Activated CD8-positive, alpha-beta memory T cell treated with anti-CD3 and anti-CD28 coated beads, Interleukin-2, amount 50 U/mL, for 24 hours (primary cell): Measurements from ENCODE around the gene SLC16A3.

Experiments
- DNase-seq: peaks from one replicate; pipeline ENCODE4 v3.0.0-alpha.2; 2020; ENCODE audit errors: extremely low read depth

The SLC16A3 gene

GRCh38 chr17:82223517-82223916, 5.3 kb upstream of the SLC16A3 start:
- no peak for DNase-seq

DNA sequence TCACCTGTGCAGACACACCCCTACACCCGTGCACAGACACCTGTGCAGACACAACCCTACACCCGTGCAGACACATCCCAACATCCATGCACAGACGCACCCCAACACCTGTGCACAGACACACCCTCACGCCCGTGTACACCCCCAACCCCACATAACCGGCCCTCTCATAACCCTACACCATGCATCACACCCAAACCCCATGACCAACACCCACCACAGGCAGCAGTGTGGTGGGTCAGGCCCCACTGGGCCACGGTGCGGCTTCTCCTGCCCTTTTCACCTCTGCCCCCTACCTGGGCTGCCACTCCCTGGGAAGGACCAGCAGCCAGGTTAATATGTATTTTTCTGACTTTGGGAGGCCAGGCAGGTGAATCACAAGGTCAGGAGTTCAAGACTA, 4.2 kb upstream of the SLC16A3 start:
- DNase-seq = no peak

- no peak for DNase-seq
Observed at GRCh38 chr17:82225368-82226029, 3.3 kb upstream of the SLC16A3 start.

DNA sequence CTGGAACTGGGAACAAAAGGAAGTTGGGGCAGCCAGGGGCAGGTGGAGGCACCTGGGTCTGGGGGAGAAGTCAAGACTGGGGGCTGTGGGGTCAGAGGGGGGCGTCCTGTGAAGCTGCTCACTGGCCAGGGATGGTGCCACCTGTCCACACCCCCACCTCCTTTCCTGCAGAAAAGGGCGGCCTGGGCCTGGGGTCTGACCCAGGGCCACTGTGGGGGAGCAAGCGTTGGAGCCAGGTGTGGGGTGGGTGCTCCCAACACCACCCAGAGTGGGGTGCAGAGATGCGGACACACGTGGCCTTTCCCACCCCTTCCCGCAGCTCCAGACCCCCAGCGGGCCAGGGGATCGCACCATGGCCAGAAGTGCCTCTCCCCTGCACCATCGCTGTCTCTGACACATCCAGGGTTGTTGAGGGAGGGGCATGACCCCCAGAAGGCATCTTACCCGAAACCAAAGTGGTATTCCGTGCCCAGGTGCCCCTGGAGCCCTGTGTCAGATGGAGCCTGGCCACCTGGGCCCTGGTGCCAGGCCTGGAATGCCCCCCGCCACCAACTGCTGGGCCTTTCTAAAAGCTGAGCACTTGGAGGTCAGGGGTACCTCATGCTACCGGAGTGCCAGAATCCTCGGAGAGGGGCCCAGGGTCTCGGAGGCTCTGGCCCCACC, 2.6 kb upstream of the SLC16A3 start:
- no peak for DNase-seq

- DNase-seq = no peak
Observed at GRCh38 chr17:82226809-82227628, 1.8 kb upstream of the SLC16A3 start.

DNA sequence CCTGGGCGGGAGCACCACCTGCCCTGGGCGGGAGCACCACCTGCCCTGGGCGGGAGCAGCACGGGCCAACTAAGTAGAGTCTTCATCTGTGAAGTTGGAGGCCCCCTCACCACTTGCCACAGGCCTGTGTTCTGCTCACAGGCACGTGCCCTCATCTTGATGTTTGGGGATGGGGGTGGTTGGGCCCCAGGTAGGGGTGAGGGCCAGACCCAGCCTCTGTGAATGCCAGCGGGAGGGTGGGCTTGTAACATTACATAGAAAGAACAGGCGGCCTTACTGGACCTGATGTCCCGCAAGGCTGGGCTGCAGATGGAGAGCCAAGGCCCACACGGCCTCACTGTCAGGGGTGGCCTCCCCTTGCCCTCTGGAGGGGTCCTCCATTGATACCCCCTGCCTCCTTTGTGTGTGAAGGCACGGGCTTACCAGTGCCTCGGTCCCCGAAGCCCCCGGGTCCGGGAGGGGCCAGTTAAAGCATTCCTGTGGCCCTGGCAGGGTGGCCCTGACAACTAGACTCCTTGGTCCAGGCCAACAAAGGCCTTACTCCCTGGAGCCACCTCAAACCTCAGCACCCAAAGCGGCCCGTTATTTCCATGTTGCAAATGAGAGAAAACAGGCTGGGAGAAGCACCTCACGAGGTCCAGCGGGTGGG, 1.1 kb upstream of the SLC16A3 start:
- no peak for DNase-seq

DNA sequence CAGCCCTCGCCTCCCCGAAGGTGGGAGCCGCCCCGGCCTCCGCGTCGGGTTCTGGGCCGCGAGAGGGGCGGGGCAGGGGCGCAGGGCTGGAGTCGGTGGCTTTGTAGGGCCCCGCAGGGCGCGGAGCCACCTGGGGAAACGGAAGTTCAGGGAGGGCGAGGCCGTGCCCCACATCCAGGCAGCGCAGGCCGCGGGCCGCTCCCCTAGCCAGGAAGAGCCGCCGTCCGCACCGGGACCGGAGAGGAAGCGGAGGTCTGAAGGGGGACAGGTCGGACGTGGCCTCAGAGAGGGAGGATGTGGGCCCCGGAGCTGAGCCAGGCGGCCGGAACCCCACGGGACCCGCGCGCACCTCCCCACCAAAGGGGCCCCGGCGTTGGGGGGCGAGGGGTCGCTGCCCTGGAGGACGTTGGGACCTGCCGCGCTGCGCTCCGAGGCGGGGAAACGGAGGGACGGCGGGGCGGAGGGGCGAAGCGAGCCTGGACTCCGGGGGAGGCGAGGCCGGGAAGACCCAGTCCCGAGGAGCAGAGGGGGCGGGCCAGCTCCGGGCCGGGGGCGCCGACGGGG, 482 bp upstream of the SLC16A3 start:
- no peak for DNase-seq

DNA sequence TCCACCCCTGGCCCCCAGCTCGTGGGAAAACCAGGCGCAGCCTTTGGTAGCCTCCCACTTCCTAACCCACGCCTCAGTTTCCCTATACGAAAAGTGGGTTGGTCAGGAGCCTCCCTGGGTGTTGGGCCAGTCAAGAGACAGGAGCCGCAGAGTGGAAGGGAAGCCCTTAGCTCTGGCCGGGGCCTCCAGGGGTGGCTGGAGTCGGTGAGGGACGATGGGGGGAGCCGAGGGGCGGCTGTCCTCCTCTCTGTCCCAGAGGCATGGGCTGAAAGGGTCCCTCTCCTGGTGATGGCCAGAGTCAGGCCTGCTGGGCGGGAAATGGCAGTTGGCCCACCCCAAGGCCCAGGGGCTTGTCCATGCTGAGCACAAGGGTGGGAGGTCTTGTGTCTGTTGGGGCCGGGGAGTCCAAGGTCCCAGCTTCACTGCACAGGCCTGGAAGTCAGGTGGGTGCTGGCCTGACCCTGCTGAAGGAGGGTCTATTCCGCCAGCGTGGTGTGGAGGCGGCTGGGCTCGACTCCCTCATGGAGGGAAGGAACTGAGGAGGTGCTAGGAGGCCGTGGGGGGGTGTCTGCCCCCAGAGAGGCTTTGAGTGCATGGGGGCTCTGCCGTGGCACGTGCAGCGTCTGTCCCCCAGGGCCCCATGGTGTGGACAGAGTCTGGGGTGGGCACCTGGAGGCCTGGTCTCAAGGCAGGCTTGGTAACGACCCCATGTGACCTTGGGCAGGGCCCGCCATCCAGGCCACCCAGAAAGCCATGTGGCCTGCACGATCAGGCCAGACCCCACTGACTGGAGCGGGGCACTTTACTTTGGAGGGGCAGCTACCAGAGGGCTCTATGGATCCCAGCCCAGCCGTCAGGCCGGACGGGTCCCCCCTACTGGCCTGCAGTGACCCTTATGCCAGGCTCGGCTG, 1.1 kb downstream of the SLC16A3 start:
- no peak for DNase-seq

GRCh38 chr17:82230609-82231311, 1.9 kb downstream of the SLC16A3 start:
- no peak for DNase-seq

DNA sequence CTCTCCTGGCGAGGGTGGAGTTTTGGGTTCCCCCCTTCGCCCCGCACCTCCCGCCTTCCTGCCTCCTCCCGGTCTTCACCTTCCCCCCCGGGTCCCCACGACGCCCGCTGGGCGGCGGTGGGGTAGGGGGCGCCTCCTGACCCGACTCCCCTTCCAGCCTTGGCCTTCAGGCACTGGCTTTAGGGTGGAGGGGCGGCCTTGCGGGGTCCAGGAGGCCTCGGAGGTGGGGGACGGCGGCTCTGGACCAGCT, 2.4 kb downstream of the SLC16A3 start:
- DNase-seq = no peak

GRCh38 chr17:82231562-82232321, 2.9 kb downstream of the SLC16A3 start:
- DNase-seq = no peak

DNA sequence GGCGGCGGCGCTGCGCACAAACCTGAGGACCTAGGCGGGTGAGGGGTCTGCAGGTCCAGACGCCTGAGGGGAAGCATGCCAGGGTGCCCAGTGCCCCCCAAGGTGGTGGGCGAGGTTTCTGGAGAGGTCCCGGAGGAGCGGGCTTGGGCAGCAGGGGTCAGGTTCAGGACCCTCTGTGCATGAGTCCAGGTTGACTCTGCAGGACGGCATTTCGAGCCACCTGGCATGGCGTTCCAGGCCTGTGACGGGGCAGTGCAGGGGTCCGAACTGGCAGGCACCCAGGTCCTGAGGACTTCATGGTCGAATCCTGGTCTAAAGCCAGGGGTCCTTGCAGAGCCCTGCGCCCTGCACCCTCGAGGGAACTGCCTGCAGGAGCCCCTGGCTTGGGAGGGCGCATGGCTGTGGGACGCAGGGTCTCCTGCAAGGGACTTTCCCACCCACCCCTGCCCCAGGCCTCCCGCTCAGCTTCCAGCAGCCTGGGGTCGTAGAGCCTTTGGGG, 3.5 kb downstream of the SLC16A3 start:
- no peak for DNase-seq

DNA sequence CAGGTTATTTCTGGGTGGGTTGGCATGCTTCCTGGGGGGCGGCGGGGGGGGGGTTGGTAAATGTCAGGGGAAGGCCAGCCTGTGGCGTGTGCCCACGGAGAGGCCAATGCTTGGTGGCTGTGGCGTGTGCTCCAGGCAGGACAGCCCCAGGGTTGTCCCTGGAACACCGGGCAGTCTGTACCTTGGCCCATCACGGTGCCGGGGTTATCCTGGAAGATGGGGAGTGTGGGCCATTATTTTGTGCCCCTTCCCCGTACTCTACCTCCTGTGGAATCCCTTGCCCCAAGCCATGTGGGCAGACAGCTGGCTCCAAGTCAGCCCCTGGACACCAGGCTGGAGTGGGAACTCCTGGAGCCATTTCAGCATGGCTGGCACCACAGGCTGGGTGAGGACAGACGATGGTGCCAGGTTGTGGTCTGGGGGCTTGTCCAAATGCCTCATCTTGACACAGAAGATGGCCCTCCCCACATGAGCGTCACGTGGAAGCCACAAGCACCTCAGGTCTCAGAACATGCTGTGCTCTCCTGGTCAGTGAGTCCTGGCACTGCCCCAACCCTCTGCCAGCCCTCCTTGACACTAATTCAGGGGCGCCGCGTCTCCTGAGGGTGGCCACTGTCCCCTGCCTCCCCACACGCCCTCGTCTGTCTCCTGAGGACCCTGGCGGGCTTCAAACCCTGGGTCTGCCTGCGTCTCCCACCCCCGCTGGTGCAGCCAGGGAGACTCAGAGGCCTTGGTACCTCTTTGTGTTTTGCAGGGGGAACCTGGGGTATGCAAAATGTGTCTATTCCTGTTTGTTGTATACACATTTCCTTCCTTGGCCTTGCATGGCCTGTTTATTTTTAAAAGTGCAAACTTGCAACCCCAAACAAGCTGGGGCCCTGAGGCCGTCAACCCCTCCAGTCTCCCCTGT, 4.3 kb downstream of the SLC16A3 start:
- no peak for DNase-seq

DNA sequence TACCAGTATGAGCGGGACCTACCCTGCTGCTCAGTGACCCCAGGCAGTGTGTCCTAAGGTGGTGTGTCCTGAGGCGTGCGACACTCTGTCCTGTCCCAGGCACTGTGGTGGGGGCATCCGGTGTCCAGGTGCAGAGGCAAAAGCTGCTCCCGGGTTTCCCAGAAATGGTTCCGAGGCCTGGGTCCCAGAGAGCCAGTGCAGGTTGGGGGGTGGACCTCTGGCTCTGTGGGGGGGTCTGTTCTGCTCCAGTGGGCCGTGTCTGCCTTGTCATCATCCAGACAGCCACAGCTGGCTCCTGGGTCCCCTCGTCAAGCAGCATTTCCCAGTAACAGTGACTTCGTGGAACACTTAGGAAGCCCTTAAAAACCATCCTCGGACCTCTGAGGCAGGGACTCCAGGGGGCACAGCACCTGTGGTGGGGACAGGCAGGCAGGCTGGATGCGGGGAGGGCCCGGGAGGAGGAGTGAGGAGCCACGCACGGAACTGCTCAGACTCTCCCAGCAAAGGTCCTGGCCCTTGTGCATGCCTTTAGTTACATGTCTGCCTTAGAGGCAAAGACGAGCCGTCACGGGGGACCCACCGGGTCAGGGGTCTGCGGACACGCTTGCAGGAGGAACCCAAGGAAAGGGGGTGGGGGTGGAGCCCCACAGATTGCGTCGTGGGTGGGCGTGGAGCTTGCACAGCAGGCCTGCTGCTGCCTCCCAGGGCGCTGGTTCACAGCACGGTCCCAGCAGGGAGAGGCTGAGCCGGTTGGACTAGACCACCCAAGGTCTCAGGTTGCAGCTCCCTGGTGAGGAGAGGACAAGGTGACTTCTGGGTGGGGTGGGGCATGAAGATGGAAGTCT, 5.6 kb downstream of the SLC16A3 start:
- DNase-seq = no peak

DNA sequence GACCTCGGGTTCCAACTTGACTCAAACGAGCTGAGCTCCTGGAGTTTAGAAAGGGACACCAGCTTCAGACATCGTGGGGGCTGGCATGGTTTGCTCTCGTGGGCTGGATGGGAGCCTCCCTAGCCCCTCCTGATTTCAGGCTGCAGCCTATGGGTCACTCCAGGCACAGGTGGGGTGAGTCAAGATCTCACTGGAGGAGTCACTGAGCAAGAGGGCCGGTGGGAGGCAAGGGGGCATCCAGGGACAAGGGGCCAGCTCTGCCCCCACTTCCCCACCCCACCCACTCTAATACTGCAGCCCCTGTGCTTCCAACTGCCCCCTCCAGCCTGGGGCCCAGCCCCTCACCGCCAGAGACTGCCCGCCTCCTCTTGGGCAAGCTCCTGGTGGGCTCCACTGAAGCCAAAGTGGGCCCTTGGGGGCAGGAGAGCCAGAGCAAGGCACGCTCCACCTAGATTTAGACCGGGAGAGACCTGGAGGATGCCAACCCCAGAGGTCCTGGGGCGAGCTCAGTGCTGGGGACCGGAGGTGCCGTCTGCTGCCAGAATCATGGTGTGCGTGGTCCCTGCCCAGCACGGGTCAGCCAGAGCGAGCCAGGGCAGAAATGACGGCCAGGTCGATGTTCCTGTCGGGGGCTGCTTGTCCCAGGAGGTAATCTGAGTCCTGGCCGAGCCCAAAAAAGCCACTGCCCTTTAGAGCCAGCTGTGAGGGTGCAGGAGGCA, 6.4 kb downstream of the SLC16A3 start:
- DNase-seq = no peak

DNA sequence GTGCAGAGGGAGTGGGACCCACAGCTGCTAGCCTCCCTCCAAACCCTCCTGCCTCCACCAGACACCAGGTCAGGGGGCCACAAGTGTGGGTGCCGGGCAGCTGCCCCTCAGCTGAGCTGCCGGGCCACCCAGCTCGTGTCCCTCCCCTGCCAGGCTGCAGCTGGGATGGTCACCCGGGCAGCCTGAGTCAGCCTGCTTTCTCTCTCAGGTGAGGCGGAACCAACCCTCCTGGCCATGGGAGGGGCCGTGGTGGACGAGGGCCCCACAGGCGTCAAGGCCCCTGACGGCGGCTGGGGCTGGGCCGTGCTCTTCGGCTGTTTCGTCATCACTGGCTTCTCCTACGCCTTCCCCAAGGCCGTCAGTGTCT, 6.9 kb downstream of the SLC16A3 start:
- no peak for DNase-seq
